Measurements from ENCODE around the gene CTSD.

DNA sequence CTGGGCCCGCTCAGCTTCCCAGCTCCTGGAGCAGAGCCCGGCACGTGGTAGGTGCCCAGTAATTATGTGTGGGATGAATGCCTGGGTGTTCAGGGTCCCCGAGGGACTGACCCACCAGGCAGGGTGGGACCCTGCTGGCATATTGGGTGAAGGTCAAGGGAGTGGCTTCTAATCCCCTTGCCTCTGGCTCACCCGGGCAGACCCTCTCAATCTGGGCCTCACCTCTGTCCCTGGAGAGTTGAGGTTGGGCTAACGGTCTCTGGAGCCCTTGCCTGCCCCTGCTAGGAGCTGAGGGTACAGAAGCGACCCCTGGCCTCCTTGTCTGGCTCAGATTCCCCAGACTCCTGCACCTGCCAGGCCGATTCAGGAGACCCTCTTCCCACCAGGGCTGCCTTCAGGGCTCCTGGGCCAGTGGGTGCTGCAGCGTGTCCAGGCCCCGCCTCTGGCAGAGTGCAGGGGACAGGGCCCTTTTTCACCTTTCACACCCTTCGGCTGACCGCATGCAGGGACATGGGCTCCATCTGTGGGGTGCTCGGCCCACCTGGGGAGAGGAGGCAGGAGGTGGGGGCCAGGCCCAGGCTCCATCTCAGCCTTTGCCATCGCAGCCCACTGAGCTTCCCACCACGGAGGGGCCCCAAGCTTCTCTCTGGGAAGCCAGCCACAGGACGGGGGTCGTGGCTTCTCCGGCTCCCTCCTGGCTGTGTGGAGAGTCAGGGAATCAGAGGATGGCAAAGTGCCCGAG, 3.8 kb upstream of the CTSD start:
- TF ChIP-seq POLR2AphosphoS5 (IDR thresholded peaks at IDR 0.05; ENCODE audit: low read depth, low read length): no peak
- TF ChIP-seq REST (IDR thresholded peaks at IDR 0.05; ENCODE audit: insufficient read depth in 1 of 2, low read depth in 2 of 2, low read length in 2 of 2): no peak
- no peak for TF ChIP-seq TAF1 (IDR thresholded peaks at IDR 0.05; ENCODE audit: borderline replicate concordance, insufficient read depth, low read length)
- TF ChIP-seq SIN3A (IDR thresholded peaks at IDR 0.05; ENCODE audit: borderline replicate concordance, insufficient read depth, low read length): no peak

Data from PFSK-1 (cell line).